ENCODE measurements around the gene TSEN34.
"Not testable (repeated sequence)": the region's sequence is repeated elsewhere in the genome, so short reads cannot be mapped to it uniquely, and the experiment has no call there.

The TSEN34 gene

DNA sequence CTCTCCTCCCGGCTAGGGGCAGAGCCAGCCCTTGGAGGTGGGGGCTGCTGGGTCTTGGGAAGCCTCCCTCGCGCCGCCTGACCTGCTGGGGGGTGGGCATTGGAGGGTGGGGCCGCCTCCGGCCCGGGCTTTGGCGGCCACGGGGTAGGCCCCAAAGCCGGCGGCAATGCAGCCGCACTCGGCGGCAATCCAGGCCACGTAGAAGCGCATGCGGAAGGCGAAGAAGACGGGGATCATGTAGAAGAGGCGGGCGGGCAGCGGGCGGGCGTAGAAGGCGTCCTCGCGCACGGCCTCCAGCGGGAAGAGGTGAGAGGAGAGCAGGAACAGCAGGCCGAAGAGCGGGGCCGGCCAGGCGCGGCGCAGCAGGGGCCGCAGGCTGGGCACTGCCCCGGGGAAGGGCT, 10.4 kb upstream of the TSEN34 start:
- TF ChIP-seq, protein P1, sequence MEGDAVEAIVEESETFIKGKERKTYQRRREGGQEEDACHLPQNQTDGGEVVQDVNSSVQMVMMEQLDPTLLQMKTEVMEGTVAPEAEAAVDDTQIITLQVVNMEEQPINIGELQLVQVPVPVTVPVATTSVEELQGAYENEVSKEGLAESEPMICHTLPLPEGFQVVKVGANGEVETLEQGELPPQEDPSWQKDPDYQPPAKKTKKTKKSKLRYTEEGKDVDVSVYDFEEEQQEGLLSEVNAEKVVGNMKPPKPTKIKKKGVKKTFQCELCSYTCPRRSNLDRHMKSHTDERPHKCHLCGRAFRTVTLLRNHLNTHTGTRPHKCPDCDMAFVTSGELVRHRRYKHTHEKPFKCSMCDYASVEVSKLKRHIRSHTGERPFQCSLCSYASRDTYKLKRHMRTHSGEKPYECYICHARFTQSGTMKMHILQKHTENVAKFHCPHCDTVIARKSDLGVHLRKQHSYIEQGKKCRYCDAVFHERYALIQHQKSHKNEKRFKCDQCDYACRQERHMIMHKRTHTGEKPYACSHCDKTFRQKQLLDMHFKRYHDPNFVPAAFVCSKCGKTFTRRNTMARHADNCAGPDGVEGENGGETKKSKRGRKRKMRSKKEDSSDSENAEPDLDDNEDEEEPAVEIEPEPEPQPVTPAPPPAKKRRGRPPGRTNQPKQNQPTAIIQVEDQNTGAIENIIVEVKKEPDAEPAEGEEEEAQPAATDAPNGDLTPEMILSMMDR (IDR thresholded peaks at IDR 0.05; ENCODE audit: extremely low read depth, missing control alignments) = no peak
- DNase-seq (ENCODE audit: low spot score) = no peak

DNA sequence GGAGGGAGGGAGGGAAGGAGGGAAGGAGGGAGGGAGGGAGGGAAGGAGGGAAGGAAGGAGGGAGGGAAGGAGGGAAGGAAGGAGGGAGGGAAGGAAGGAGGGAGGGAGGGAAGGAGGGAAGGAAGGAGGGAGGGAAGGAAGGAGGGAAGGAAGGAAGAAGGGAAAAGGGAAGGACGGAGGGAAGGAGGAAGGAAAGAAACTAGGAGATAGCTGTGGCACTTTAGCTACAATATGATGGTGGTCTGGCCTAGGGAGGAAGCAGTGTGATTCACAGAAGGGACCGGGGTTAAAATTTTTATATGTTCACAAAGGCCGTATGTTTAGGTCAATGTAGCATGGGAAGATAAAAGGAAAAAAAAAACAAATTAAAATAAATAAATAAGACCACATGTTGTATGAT, 9.2 kb upstream of the TSEN34 start:
- DNase-seq (ENCODE audit: low spot score) = not testable (repeated sequence)

DNA sequence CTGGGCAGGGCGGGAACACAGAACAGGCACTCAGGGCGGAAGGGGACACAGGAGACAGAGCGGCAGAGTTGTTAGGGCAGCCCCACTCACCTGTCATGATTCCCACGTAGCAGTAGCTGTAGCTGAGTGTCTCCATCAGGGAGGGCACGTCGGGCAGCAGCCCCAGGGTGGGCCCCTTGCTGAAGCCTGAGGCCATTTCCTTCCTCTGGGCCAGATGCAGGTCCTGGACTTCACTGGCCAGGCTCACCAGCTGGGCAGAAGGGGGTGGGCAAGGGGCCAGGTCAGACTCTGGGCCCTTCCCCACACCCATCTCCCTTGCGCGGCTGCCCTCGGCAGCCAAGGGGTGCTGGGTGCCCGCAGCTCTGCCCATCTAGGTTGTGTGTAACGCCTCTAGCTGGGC, 7.7 kb upstream of the TSEN34 start:
- no peak for DNase-seq (ENCODE audit: low spot score)
- TF ChIP-seq, protein P1 (IDR thresholded peaks at IDR 0.05; ENCODE audit: extremely low read depth, missing control alignments) = no peak

DNA sequence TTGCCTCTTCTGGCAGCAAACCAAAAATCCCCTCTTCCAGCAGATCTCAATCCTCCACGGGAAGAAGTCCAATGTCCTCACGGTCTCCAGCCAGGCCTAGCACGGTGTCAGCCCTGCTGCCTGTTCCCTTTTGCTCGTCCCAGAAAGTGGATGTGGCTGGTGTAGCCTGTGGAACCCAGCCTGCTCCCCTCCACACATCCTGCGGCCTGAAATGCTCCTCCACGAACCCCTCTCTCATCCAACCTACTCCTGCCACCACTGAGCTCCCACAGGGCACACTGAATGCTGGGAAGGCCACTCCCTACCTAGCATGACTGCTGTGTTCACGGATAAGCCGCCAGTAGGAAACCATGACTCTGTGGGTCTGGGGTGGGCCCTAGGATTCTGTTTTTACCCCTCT, 4.8 kb upstream of the TSEN34 start:
- TF ChIP-seq, protein P1 (IDR thresholded peaks at IDR 0.05; ENCODE audit: extremely low read depth, missing control alignments) = no peak
- DNase-seq (ENCODE audit: low spot score) = no peak

DNA sequence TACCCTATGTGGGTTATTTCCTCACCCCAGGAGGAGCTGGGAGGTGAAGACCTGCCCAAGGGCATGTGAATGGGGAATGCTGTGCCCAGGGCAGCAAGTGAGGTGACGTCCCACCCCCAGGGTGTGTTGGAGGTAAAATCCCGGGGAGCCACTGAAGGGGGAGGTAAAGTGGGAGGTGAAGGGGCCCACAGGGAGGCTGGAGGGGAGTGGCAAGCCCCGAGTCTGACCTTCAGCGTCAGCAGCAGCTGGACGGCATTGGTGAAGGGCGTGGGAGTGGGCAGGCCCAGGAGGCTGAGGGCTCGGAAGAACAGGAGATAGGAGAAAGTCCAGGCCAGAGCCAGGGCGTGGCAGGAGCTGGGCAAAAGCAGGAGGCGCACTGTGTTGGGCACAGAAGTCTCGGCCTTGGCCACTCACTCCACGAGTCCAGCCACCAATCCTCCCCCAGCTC, 4.2 kb upstream of the TSEN34 start:
- TF ChIP-seq, protein P1 (IDR thresholded peaks at IDR 0.05; ENCODE audit: extremely low read depth, missing control alignments) = no peak
- DNase-seq (ENCODE audit: low spot score) = no peak

DNA sequence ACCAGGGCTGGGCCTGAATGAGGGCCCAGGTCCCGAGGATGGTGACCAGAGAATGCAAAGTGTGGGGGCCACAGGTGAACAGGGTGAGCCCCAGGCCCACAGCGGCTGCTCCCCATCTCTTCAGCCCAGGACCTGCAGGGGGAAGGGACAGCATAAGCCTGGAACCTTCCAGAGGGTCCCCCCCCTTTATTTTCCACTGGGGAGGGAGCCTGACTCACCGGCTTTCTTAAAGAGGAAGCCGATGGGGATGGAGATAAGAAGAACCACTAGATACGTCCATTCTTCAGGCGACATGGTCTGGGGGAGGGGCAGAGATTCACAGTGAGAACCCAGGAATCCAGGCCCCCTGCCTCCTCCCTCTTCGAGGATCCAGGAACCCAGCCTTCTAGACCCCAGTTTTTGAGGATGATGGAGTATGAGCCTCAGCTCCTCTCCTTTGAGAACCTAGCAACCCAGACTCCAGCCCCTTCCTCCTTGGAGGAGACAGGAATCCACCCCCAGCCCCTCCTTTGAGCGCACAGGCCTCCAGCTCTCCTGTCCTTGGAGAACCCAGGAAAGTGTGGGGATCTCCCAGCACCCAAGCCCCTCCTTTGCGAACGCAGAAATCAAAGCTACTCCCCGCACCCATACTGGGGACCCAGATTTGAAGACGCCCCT, 2.8 kb upstream of the TSEN34 start:
- TF ChIP-seq, protein P1 (IDR thresholded peaks at IDR 0.05; ENCODE audit: extremely low read depth, missing control alignments) = no peak
- no peak for DNase-seq (ENCODE audit: low spot score)

DNA sequence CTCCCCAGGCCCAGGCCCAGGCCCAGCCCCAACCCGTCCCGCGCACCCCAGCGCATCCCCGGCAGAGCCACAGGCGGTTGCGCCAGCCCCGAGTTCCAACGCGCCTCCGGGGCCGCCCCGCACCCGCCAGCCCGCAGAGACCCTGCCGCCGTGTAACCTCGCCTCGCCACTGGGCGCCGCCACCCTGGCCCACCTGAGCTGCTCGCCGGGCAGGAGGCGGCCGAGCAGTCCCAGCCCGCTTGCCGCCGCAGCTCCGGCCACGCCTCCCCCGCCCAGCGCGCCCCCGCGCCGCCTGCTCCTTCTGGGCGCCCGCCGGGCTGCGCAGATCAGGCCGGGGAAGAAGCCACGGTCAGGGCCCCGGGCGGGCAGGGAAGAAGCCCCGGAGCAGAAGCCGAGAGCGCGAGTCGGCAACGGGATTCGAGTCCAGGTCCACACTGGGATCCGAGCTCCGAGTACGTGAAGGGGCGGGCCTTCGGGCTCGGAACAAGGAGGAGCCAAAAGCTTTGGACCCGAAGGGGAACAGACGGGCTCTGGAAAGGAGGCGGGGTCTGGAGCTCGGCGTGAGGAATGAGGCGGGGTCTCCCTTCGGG, 1.9 kb upstream of the TSEN34 start, which contains the start of gene MBOAT7:
MBOAT7 (minus strand) TSS at position 436 of the 590 bp plus-strand sequence. CDS start 1,072 bp downstream, outside the sequence.
- TF ChIP-seq, protein P1 (IDR thresholded peaks at IDR 0.05; ENCODE audit: extremely low read depth, missing control alignments) = peak; percentile 59
- peak; percentile 92 for DNase-seq (ENCODE audit: low spot score)

All from GM20000 (cell line).